Neural cell (in vitro differentiated cells): ENCODE measurements around the gene TNIP1. TPM values are rescaled to one million over a fixed set of nuclear protein-coding genes. Genes with fewer than 3 reads are reported as not detected.

Experiments used
- H2AFZ ChIP-seq: fragments of 200-600, 300-800 bp; sonication (generic), shearing (Covaris generic); 2 replicates; pipeline ENCODE4 v1.6.0; 2014; ENCODE audit warnings: low read depth, mild to moderate bottlenecking, antibody characterized with exemption, low read length, moderate library complexity
- H3F3A ChIP-seq: fragments of 200-600 bp; shearing (Covaris generic); 2 replicates; pipeline ENCODE4 v1.6.1; 2016; ENCODE audit warnings: mild to moderate bottlenecking, moderate library complexity, mixed read lengths, antibody characterized with exemption, low read length; ENCODE audit not compliant: insufficient read depth, poor library complexity, severe bottlenecking
- H3K27ac ChIP-seq: fragments of 200-600, 300-800 bp; sonication (generic), shearing (Covaris generic); 2 replicates; pipeline ENCODE4 v1.5.1; 2014; ENCODE audit warnings: mild to moderate bottlenecking, low read length, moderate library complexity
- H3K27me3 ChIP-seq: fragments of 300-800, 200-600 bp; sonication (generic), shearing (Covaris generic); 2 replicates; pipeline ENCODE4 v1.6.0; 2014; ENCODE audit warnings: mild to moderate bottlenecking, low read depth, low read length, moderate library complexity; ENCODE audit not compliant: insufficient read depth
- H3K36me3 ChIP-seq: fragments of 300-800, 200-600 bp; sonication (generic), shearing (Covaris generic); 2 replicates; pipeline ENCODE4 v1.5.1; 2014; ENCODE audit warnings: mild to moderate bottlenecking, antibody characterized with exemption, low read length, moderate library complexity; ENCODE audit not compliant: insufficient read depth
- H3K4me2 ChIP-seq: fragments of 300-800, 200-600 bp; sonication (generic), shearing (Covaris generic); 2 replicates; pipeline ENCODE4 v1.6.0; 2014; ENCODE audit warnings: mild to moderate bottlenecking, low read length
- H3K4me3 ChIP-seq: fragments of 300-800, 200-600 bp; sonication (generic), shearing (Covaris generic); 2 replicates; pipeline ENCODE4 v1.5.1; 2014; ENCODE audit warnings: mild to moderate bottlenecking, low read length, moderate library complexity
- H3K79me2 ChIP-seq: fragments of 200-600 bp; shearing (Covaris generic); replicated peaks from 2 replicates; pipeline ENCODE4 v1.6.0; 2014; ENCODE audit warnings: mild to moderate bottlenecking, low read length, moderate library complexity; ENCODE audit not compliant: insufficient read depth
- H3K9ac ChIP-seq: fragments of 300-800, 200-600 bp; sonication (generic), shearing (Covaris generic); 2 replicates; pipeline ENCODE4 v1.6.1; 2016; ENCODE audit warnings: mild to moderate bottlenecking, low read length, mixed read lengths
- H3K9me2 ChIP-seq: fragments of 200-600 bp; shearing (Covaris generic); 2 replicates; pipeline ENCODE4 v1.6.1; 2016; ENCODE audit warnings: mild to moderate bottlenecking, low read length, mixed read lengths; ENCODE audit not compliant: insufficient read depth
- H3K9me3 ChIP-seq: fragments of 200-600, 300-800 bp; sonication (generic), shearing (Covaris generic); 2 replicates; pipeline ENCODE4 v1.6.1; 2016; ENCODE audit warnings: mild to moderate bottlenecking, mixed run types, low read length, moderate library complexity, mixed read lengths
- H4K20me1 ChIP-seq: fragments of 200-600 bp; shearing (Covaris generic); 2 replicates; pipeline ENCODE4 v1.6.1; 2016; ENCODE audit warnings: mild to moderate bottlenecking, mixed run types; ENCODE audit not compliant: insufficient read depth
- CTCF ChIP-seq: fragments of 450-650 bp; IDR thresholded peaks from 2 replicates; pipeline ENCODE4 v1.5.1; 2014; ENCODE audit warnings: antibody characterized with exemption, mild to moderate bottlenecking, moderate library complexity; ENCODE audit not compliant: poor library complexity, severe bottlenecking
- EP300 ChIP-seq: fragments of 450-650 bp; conservative IDR thresholded peaks from 2 replicates; pipeline ENCODE4 v1.6.1; 2014; ENCODE audit warnings: antibody characterized with exemption, mild to moderate bottlenecking, moderate library complexity; ENCODE audit not compliant: poor library complexity, severe bottlenecking
- EZH2 ChIP-seq: fragments of 200-600, 300-800 bp; shearing (Covaris generic), sonication (generic); IDR thresholded peaks from 2 replicates; pipeline ENCODE4 v1.6.1; 2014; ENCODE audit warnings: antibody characterized with exemption, low read length, borderline replicate concordance, mild to moderate bottlenecking; ENCODE audit not compliant: insufficient read depth, poor library complexity, severe bottlenecking
- MXI1 ChIP-seq: fragments of 450-650 bp; conservative IDR thresholded peaks from 2 replicates; pipeline ENCODE4 v1.6.1; 2014; ENCODE audit warnings: antibody characterized with exemption, mild to moderate bottlenecking; ENCODE audit not compliant: poor library complexity, severe bottlenecking
- POLR2AphosphoS5 ChIP-seq: IDR thresholded peaks from 2 replicates; pipeline ENCODE4 v1.6.1; 2012
- RAD21 ChIP-seq: fragments of 450-650 bp; conservative IDR thresholded peaks from 2 replicates; pipeline ENCODE4 v1.6.1; 2014; ENCODE audit warnings: antibody characterized with exemption, mild to moderate bottlenecking, moderate library complexity
- REST ChIP-seq: IDR thresholded peaks from 2 replicates; pipeline ENCODE4 v1.6.1; 2012; ENCODE audit warnings: borderline replicate concordance
- SMC3 ChIP-seq: fragments of 450-650 bp; conservative IDR thresholded peaks from 2 replicates; pipeline ENCODE4 v1.6.1; 2014; ENCODE audit warnings: antibody characterized with exemption, mild to moderate bottlenecking, moderate library complexity; ENCODE audit not compliant: poor library complexity
- TAF1 ChIP-seq: IDR thresholded peaks from 2 replicates; pipeline ENCODE4 v1.6.1; 2012; ENCODE audit warnings: low read depth
- polyA plus RNA-seq: library from polyadenylated mRNA; depleted of rRNA; stranded (reverse); fragments of >200 nt; gene quantifications from 2 replicates; pipeline ENCODE4 v1.2.3, GENCODE V29; 2014

TNIP1 gene
- polyA plus RNA-seq, 1 donor from 2014 or later, result 3.3 TPM

DNA sequence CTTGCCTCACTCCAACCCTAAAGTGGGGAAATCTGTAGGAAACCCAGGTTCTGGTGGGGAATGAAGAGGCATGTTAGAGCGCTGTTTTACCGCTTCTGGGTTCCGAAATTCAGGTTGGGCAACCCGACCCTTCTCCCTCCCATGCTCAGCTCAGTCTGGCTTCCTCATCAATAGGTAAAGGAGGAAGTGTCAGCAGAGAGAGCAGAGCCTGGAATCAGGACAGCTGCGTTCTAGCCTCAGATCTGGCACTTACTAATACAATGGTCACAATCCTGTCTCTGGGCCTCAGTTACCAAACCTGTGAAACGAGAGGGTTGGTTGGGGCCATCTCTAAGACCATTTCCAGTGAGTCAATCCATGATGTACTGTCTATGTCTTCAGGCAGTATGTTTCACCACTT is 16.2 kb upstream of the TNIP1 start:
- Histone ChIP-seq H4K20me1 (no peaks in the 10 kb centered on the region), H3K36me3 (peaks cover 5% of the 10 kb centered on the region), H3K79me2 (no peaks in the 10 kb centered on the region), H3K4me2 (no peak overlapping the region), H3K4me3 (no peak overlapping the region), H3K9ac (no peak overlapping the region), H3F3A (no peaks in the 10 kb centered on the region), H2AFZ (no peak overlapping the region), H3K9me2 (no peaks in the 10 kb centered on the region), H3K27ac (no peak overlapping the region), H3K27me3 (no peaks in the 10 kb centered on the region), H3K9me3 (no peaks in the 10 kb centered on the region)
- TF ChIP-seq MXI1 (no peak), TAF1 (no peak), EZH2 (no peak), CTCF (no peak), RAD21 (no peak), REST (no peak), EP300 (no peak)

DNA sequence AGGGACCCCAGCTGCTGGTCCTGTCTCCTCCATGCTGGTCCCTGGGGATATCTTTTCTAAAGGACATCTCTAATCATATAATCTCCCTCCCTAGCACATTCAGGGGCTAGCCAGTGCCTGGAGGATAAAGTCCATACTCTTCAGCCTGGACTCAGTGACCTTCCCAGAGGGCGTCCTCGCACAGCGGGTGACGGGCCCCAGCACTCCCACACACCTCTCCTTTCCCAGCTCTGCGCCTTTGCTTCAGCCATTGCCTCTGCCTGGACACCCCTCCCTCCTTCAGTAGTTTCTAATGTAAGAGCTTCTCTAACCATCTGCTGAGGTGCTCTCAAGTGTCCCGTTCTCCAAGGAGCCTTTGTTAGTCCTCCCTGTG is 15.2 kb upstream of the TNIP1 start:
- no peaks in the 10 kb centered on the region for H3K36me3 ChIP-seq
- H4K20me1 ChIP-seq, result no peaks in the 10 kb centered on the region
- H3K4me3 ChIP-seq, result no peak overlapping the region
- H3K9me2 ChIP-seq, result no peaks in the 10 kb centered on the region
- no peak for TF ChIP-seq MXI1
- TF ChIP-seq CTCF, result no peak
- no peak for TF ChIP-seq RAD21
- no peak for TF ChIP-seq EZH2
- TF ChIP-seq POLR2AphosphoS5, result no peak
- TF ChIP-seq EP300, result no peak
- no peak for TF ChIP-seq REST
- no peak for TF ChIP-seq TAF1
- TF ChIP-seq SMC3, result no peak
- no peaks in the 10 kb centered on the region for H3F3A ChIP-seq
- H3K27me3 ChIP-seq, result no peaks in the 10 kb centered on the region
- no peaks in the 10 kb centered on the region for H3K79me2 ChIP-seq
- no peak overlapping the region for H3K4me2 ChIP-seq
- no peak overlapping the region for H3K27ac ChIP-seq
- no peak overlapping the region for H2AFZ ChIP-seq
- no peak overlapping the region for H3K9ac ChIP-seq
- no peaks in the 10 kb centered on the region for H3K9me3 ChIP-seq
